ENCODE results near the gene DEFB132. TPM values are rescaled to one million over a fixed set of nuclear protein-coding genes. Genes with fewer than 3 reads are reported as not detected.

DEFB132 gene
- total and polyA plus RNA-seq, 2 of the 13 experiments (the other 11 are each of a cell fraction or from before 2014, with no cell fraction given) = not detected

DNA sequence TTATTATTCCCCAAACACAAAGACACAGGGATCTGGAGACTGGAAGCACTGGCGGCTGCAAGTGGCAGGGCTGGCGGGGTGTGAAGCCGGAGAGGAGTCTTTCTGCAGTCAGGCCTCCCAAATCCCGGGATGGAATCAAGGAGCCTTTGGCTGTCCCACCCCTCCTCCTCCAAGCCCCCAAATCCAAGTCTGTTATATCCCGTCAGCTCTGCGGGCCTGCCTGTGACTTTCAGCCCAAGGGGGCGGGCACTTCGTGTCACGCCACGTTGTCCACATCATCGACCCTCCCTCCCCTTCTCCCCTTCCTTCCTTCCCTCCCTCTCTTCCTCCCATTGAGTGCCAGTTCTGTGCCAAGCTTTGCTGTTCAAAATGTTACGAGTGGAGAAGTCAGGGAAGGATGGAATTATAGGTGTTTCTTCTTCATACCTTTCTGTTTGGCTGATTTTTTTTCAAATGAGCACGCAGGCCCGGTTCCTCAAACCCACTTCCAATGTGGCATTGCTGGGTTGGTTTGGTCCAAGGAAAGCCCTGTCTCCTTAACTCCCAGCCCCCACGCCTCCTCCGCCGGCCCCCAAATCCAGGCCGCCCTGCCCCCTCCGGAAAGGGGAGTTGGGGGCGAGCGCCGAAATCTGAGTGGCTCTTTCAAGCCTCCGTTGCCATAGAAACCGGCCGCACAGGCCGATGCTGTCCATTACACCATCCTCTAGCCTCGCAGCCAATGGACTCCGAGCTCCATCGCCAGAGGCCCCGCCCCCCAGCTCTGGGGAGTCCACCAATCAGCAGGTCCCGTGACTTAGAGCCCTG lies 52.5 kb downstream of the DEFB132 start (continued):
- TF ChIP-seq, protein P1, sequence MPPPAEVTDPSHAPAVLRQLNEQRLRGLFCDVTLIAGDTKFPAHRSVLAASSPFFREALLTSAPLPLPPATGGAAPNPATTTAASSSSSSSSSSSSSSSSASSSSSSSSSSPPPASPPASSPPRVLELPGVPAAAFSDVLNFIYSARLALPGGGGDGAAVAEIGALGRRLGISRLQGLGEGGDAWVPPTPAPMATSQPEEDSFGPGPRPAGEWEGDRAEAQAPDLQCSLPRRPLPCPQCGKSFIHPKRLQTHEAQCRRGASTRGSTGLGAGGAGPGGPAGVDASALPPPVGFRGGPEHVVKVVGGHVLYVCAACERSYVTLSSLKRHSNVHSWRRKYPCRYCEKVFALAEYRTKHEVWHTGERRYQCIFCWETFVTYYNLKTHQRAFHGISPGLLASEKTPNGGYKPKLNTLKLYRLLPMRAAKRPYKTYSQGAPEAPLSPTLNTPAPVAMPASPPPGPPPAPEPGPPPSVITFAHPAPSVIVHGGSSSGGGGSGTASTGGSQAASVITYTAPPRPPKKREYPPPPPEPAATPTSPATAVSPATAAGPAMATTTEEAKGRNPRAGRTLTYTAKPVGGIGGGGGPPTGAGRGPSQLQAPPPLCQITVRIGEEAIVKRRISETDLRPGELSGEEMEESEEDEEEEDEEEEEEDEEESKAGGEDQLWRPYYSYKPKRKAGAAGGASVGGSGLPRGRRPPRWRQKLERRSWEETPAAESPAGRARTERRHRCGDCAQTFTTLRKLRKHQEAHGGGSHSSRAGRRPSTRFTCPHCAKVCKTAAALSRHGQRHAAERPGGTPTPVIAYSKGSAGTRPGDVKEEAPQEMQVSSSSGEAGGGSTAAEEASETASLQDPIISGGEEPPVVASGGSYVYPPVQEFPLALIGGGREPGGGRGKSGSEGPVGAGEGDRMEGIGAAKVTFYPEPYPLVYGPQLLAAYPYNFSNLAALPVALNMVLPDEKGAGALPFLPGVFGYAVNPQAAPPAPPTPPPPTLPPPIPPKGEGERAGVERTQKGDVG (CRISPR knock-in tag; IDR thresholded peaks at IDR 0.05; ENCODE audit: borderline replicate concordance) = no peak
- TF ChIP-seq ZNF556 (CRISPR knock-in tag; IDR thresholded peaks at IDR 0.05; ENCODE audit: borderline replicate concordance) (peak; percentile 52; the same call in 1 of the 2 replicates), NFKBIZ (CRISPR knock-in tag; IDR thresholded peaks at IDR 0.05) (no peak), ZBTB20 (CRISPR knock-in tag; IDR thresholded peaks at IDR 0.05; ENCODE audit: borderline replicate concordance, low read depth) (no peak), SNAPC5 (CRISPR knock-in tag; IDR thresholded peaks at IDR 0.05; ENCODE audit: borderline replicate concordance) (no peak), MBD4 (IDR thresholded peaks at IDR 0.05; ENCODE audit: borderline replicate concordance, low read length) (no peak), ATF1 (CRISPR knock-in tag; IDR thresholded peaks at IDR 0.05) (peak; percentile 75; the same call in 1 of the 2 replicates), ZNF207 (IDR thresholded peaks at IDR 0.05; ENCODE audit: borderline replicate concordance) (no peak), ZNF773 (CRISPR knock-in tag; IDR thresholded peaks at IDR 0.05; ENCODE audit: borderline replicate concordance) (peak; percentile 37; the same call in 1 of the 2 replicates), ZFP36 (IDR thresholded peaks at IDR 0.05; ENCODE audit: borderline replicate concordance, low read depth, low read length, partially characterized antibody) (no peak), ZNF510 (CRISPR knock-in tag; IDR thresholded peaks at IDR 0.05; ENCODE audit: low read depth) (0 out of 2 replicates have a peak, but pooled peaks have one; percentile 31), ZNF841 (CRISPR knock-in tag; IDR thresholded peaks at IDR 0.05; ENCODE audit: borderline replicate concordance) (no peak), ZNF225 (CRISPR knock-in tag; IDR thresholded peaks at IDR 0.05) (no peak), CENPT (CRISPR knock-in tag; IDR thresholded peaks at IDR 0.05; ENCODE audit: low read depth) (peak; percentile 61; the same call in 1 of the 2 replicates), SP5 (CRISPR knock-in tag; IDR thresholded peaks at IDR 0.05; ENCODE audit: borderline replicate concordance, low read depth) (peak; percentile 78; the same call in 1 of the 2 replicates), ZIK1 (CRISPR knock-in tag; IDR thresholded peaks at IDR 0.05; ENCODE audit: borderline replicate concordance, low read depth) (peak; percentile 70), MIER2 (CRISPR knock-in tag; IDR thresholded peaks at IDR 0.05) (peak; percentile 24; the same call in 1 of the 2 replicates), ZKSCAN1 (IDR thresholded peaks at IDR 0.05; ENCODE audit: low read length) (no peak), IKZF4 (CRISPR knock-in tag; IDR thresholded peaks at IDR 0.05; ENCODE audit: borderline replicate concordance, low read depth, not compliant biosample characterization) (no peak), SIN3A (IDR thresholded peaks at IDR 0.05; ENCODE audit: borderline replicate concordance, low read depth, low read length) (peak; percentile 7; the same call in 1 of the 2 replicates), ZNF570 (CRISPR knock-in tag; IDR thresholded peaks at IDR 0.05; ENCODE audit: borderline replicate concordance) (no peak)
- TF ChIP-seq, protein P2, sequence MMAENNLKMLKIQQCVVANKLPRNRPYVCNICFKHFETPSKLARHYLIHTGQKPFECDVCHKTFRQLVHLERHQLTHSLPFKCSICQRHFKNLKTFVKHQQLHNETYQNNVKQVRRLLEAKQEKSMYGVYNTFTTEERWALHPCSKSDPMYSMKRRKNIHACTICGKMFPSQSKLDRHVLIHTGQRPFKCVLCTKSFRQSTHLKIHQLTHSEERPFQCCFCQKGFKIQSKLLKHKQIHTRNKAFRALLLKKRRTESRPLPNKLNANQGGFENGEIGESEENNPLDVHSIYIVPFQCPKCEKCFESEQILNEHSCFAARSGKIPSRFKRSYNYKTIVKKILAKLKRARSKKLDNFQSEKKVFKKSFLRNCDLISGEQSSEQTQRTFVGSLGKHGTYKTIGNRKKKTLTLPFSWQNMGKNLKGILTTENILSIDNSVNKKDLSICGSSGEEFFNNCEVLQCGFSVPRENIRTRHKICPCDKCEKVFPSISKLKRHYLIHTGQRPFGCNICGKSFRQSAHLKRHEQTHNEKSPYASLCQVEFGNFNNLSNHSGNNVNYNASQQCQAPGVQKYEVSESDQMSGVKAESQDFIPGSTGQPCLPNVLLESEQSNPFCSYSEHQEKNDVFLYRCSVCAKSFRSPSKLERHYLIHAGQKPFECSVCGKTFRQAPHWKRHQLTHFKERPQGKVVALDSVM (CRISPR knock-in tag; IDR thresholded peaks at IDR 0.05) = no peak
- TF ChIP-seq, protein P3, sequence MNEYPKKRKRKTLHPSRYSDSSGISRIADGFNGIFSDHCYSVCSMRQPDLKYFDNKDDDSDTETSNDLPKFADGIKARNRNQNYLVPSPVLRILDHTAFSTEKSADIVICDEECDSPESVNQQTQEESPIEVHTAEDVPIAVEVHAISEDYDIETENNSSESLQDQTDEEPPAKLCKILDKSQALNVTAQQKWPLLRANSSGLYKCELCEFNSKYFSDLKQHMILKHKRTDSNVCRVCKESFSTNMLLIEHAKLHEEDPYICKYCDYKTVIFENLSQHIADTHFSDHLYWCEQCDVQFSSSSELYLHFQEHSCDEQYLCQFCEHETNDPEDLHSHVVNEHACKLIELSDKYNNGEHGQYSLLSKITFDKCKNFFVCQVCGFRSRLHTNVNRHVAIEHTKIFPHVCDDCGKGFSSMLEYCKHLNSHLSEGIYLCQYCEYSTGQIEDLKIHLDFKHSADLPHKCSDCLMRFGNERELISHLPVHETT (CRISPR knock-in tag; conservative IDR thresholded peaks at IDR 0.05) = no peak

All from HepG2 (cell line).